GM21576 (cell line): ENCODE results near the gene REM1.
"Not testable (repeated sequence)": the region's sequence is repeated elsewhere in the genome, so short reads cannot be mapped to it uniquely, and the experiment has no call there.

Experiments
- ATAC-seq: cut with Tn5 transposase; IDR thresholded peaks from one replicate; pipeline ENCODE4 v1.9.1; 2021; ENCODE audit warnings: mild to moderate bottlenecking, moderate library complexity; ENCODE audit not compliant: unreplicated experiment

REM1 gene

DNA sequence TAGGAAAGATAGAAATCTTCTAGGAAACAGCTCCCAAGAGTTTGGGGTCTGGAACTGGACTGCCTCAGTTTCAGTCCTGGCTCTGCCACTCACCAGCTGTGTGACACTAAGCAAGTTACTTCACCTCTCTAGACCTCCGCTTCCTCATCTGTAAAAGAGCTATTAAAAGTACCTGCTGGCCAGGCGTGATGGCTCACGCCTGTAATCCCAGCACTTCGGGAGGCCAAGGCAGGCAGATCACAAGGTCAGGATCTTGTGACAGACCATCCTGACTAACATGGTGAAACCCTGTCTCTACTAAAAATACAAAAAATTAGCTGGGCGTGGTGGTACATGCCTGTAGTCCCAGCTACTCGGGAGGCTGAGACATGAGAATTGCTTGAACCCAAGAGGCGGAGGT, 46.2 kb downstream of the REM1 start:
- ATAC-seq = not testable (repeated sequence)

DNA sequence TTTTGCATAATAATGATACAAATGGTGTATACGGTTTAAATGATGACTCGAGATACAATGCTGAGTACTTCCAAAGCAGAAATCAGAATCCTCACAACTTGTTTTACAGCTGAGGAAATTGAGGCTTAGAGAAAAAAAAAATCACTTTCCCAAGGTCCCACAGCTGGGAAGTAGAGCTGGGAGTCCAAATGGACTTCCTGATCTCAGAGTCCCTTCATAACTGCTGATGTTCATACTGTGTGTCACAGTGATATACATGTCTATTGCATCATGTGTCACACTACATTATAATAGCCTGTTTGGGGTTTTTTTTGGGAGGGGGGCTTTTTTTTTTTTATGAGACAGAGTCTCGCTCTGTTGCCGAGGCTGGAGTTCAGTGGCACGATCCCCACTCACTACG, 47.6 kb downstream of the REM1 start:
- no peak for ATAC-seq

- ATAC-seq = no peak
Observed at GRCh38 chr20:31523361-31524283, 48.5 kb downstream of the REM1 start.

DNA sequence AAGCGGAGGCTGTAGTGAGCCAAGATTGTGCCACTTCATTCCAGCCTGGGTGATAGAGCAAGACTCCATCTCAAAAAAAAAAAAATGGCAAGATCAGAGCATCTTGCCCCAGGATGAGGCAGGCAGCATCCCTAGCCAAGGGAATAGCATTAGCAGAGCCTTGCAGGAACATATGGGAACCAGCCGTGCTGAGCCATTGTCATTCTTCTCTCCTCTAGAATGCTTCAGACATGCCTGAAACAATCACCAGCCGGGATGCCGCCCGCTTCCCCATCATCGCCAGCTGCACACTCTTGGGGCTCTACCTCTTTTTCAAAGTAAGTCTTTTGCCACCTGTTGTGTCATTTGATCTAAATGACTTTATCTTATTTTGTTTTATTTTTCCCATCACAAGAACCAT, 52.2 kb downstream of the REM1 start:
- ATAC-seq = no peak
